Activated naive CD4-positive, alpha-beta T cell treated with Interleukin-2 at 50 U/mL for 16 hours (primary cell): ENCODE results near the gene ANKRD55.
"Not testable (repeated sequence)": the region's sequence is repeated elsewhere in the genome, so short reads cannot be mapped to it uniquely, and the experiment has no call there.

Experiments used
- DNase-seq: peaks from one replicate; pipeline ENCODE4 v3.0.0-alpha.2; 2020

ANKRD55 gene

DNA sequence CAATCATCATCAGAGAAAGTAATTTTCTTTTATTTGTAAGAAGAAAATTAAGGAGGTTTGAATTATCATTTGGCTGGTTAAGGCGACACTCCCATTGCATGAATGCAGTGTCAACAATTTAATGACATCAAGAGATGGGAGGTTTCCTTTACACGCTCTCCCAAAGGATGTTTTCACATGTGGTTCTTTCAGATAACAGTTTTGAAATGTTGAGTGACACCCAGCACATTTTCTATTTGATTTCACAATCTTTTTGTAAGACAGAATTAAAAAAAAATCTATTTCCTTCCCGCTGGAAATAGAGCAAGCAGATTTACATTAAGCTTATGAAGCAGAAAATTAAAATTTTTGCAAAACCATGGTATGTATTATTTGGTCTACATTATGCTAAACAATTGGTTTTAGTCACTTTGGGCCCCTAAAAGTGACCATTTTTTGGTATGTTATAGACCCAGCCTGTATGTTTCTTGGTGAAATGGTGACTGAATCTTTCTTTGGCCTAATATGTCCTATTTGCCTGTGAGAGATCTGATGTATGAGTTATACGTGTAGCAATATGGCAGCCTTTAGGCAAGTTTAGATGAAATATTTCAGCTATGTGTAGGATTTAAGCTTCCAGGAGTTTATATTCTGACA is 18.9 kb upstream of the ANKRD55 start:
- DNase-seq = no peak

DNA sequence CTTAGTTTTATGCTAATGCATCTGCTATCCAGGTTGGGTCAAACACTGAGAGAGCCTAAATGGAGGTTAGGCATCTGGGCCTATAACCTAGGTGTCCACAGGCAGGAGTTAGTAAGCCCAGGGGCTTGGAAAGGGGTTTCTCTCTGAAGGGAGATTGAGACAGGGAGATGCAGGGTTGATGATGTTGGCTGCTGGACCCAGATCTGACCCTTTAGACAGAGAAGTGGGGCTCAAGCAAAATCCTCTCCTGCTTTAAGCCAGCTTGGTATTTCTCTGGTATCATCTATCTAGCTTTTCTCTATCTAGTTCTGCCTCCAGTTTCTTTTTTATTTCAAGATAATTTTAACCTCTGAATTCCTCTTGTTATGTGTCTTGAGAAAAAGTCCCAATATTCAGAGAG is 18.3 kb upstream of the ANKRD55 start:
- no peak for DNase-seq

DNA sequence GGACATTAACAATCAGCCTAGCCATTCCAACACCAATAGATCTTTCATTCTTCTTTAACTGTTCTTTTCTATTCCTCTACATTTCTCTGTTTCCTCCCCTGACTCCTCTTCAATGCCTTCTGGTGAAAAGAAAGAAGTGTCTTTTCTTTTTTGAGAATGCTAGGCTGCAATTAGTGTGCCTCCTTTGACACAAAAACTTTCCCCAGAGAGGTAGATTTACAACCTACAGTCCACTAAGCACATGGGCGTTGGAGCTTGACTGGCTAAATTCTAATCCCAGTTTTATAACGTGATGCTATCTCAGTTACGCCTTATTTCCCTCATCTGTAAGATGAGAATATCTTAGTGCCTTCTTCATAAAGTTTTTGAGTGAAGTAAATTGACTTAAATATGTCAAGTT is 16.9 kb upstream of the ANKRD55 start:
- no peak for DNase-seq

DNA sequence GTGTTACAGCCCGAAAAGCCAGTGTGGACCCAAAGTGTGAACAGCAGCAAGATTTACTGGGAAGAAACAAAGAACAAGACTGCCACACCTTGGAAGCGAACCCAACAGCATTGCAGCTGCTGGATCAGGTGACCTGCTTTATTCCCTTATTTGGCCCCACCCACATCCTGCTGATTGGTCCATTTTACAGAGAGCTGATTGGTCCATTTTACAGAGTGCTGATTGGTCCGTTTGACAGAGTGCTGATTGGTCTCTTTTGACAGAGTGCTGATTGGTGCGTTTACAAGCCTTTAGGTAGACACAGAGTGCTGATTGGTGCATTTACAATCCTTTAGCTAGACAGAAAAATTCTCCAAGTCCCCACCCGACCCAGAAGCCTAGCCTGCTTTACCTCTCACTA is 16.0 kb upstream of the ANKRD55 start:
- not testable (repeated sequence) for DNase-seq

DNA sequence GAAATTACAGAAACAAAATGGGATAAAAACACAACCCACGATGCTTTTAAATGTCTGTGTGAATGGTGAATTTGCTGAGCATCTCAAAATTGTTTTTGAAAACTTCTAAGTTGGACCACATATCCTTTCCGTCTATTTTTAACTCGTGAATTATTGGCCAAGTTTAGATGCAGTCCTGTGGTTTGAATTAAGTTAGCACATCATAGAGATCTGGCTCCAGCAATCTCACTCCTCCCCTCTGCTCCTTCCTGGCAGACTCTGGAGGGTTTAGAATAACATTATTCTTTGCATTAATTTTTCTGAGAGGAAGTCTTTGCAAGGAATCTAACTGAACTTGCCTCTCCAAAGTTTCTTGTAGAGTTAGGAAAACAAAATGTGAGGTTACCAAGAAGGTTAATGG is 14.5 kb upstream of the ANKRD55 start:
- DNase-seq = no peak

DNA sequence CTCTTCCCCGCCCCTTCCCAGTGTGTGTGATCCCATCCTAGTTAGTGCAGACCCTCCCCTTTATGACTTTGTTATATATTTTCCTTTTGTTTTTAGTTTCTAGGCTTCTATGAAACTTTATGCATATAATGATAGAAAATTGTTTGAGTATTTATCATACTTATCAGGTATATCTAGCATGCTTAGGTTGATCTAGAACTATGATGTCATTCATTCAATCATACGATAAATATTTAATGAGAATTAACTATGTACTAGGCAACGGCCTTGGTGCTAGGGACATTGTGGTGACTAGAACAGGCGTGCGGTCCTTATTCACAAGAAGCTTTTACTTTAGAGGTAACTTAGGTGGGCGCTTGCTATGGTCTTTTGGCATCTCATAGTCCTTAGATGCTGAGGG is 13.6 kb upstream of the ANKRD55 start:
- DNase-seq = no peak

- no peak for DNase-seq
Measured at GRCh38 chr5:56245481-56245880, 12.4 kb upstream of the ANKRD55 start.

GRCh38 chr5:56244627-56245026 is 11.5 kb upstream of the ANKRD55 start:
- no peak for DNase-seq

DNA sequence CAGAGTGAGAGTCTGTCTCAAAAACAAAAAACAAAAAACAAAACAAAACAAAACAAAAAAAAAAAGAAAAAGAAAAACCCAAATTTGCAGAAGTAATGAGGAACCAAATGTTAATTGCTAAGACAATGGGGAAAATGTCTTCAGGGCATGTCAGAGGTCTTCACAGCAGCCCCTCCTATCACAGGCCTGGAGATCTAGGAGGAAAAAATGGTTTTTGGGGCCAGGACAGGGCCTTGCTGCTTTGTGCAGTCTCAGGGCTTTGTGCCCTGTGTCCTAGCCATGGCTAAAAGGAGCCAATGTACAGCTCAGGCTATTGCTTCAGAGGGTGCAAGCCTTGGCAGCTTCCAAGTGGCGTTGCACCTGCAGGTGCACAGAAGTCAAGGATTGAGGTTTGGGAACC is 9.1 kb upstream of the ANKRD55 start:
- DNase-seq = not testable (repeated sequence)

DNA sequence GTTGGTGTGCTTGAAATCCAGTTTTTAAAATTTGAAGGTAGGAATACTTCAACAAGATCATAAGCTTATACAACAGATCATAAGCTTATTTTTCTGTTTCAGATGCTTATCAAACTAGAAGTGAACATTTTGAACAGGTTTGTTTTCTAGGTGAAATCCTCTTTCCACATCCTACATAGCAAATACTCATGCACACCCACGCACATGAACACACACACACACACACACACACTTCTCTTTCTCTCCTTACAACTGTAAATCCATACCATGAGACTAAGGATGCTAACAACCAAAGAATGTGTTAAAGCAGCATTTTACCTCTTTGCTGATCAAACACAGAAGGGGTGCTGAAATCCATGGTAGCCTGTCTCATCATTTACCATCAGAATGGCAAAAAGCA is 592 bp downstream of the ANKRD55 start:
- DNase-seq = no peak

GRCh38 chr5:56230576-56230975 is 2.6 kb downstream of the ANKRD55 start:
- no peak for DNase-seq

GRCh38 chr5:56229111-56229510 is 4.0 kb downstream of the ANKRD55 start:
- no peak for DNase-seq

DNA sequence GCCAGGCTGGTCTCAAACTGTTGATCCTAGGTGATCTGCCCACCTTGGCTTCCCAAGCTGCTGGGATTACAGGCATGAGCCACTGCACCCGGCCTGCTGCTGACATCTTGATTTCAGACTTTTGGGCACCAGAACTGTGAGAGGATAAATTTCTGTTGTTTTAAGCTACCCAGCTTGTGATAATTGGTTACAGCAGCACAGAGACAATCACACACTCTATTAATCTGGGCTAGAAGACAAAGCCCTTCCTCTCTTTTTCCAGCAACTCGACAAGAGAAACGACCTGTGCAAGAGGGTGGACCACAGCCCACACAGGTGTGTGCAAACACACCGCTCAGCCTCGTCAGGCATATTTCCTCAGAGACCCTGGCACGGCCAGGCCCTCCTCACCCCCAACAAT is 4.5 kb downstream of the ANKRD55 start:
- no peak for DNase-seq

DNA sequence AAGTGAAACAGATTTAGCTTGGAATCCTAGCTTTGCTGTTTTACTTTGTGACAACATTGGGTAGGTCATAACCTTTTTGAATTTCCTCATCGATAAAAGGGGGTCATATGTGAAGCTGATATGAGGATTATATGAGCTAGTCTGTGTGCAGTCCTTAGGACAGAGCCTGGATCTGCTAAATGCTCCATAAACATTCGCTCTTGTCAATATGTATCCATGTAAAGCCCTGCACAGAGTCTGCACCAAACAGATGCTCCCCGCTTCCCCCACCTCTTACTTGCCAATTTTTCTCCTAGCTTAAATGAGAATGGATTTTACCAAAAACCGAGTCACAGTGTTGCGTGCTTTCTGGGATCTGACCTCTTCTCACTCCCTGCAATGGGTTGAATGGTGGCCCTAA is 5.4 kb downstream of the ANKRD55 start:
- no peak for DNase-seq

DNA sequence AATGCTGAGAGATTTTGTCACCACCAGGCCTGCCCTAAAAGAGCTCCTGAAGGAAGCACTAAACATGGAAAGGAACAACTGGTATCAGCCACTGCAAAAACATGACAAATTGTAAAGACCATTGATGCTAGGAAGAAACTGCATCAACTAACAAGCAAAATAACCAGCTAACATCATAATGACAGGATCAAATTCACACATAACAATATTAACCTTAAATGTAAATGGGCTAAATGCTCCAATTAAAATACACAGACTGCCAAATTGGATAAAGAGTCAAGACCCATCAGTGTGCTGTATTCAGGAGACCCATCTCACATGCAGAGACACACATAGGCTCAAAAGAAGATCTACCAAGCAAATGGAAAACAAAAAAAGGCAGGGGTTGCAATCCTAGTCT is 9.8 kb downstream of the ANKRD55 start:
- DNase-seq = not testable (repeated sequence)

- not testable (repeated sequence) for DNase-seq
Measured at GRCh38 chr5:56221601-56222000, 11.5 kb downstream of the ANKRD55 start.

DNA sequence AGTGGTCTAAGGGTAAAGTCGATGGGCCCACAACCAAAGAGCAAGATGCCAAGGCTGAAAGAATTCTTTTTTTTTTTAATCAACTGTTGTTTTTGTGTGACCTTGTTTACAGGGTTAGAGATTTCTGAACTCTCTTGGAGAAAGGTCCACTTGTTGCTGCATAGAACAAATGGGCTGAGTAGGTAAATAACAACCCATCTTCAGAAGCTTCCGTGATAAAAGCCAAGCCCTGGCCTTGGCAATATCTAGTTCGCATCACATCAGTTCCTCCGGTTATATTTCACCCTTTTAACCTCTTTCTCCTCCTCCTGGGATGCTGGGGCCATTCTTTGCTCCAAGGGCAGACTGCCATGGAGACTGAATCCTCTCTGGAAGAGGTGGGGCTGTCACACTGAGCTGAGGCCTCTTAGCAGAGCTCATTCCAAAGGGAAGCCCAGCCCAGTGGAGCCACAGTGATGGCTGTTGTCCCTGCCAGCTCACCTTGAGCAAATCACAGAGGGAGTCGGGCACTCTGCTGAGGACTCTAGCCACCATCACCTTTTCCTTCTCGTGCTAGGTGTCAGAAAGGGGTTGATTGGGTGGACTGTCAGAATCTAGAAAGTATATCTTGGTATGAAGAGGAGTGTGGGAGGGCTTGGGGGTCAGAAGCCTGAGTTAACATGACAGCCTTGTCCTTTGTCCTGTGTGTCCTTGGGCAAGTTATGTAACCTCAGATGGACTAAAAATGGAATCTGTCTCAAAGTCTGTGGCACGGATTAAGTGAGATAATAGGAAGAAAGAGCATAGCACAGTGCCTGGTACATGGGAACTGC is 17.9 kb downstream of the ANKRD55 start:
- no peak for DNase-seq

DNA sequence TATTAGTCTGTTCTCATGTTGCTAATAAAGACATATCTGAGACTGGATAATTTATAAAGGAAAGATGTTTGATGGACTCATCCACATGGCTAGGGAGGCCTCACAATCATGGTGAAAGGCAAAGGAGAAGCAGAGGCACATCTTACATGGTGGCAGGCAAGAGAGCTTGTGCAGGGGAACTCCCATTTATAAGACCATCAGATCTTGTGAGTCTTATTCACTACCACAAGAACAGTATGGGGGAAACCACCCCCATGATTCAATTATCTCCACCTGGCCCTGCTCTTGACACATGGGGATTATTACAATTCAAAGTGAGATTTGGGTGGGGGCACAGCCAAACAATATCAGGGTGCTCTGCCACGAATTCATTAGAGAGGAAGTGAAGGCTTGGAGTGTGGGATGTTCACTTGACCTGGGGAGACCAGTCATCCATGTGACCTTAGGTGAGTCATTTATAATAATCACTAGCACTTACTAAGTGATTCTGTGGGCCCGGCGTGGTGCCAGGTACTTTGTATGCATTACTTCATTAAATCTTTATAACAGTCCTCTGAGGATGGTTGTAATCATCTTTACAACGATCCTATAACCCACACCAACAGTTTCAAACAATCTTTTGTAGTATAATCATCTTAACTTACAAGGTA is 19.1 kb downstream of the ANKRD55 start:
- DNase-seq = not testable (repeated sequence)

GRCh38 chr5:56212130-56212879 is 20.8 kb downstream of the ANKRD55 start:
- DNase-seq = no peak

- DNase-seq = no peak
Measured at GRCh38 chr5:56211298-56211865, 21.7 kb downstream of the ANKRD55 start.

DNA sequence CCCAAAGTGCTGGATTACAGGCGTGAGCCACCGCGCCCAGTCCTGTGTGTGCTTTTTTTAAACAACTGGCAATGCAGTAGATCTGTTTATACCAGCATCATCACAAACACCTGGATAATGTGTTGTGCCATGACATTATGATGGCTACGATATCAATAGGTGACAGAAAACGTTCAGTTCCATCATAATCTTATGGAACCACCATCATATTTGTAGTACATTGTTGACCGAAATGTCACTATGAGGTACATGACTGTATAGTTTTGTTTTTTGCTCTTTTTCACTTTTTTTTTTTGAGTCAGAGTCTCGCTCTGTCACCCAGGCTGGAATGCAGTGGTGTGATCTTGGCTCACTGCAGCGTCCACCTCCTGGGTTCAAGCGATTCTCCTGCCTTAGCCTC is 24.4 kb downstream of the ANKRD55 start:
- DNase-seq = no peak

- no peak for DNase-seq
Measured at GRCh38 chr5:56207537-56207936, 25.6 kb downstream of the ANKRD55 start.
